GM12891 (cell line): ENCODE data around the gene DHRS9. TPM values are rescaled to one million over a fixed set of nuclear protein-coding genes. Genes with fewer than 3 reads are reported as not detected.

ENCODE experiments used
- DNase-seq: peaks from one replicate; pipeline ENCODE4 v3.0.0; 2011; ENCODE audit warnings: low spot score; ENCODE audit not compliant: insufficient read length
- FAIRE-seq: peaks from 2 replicates; lab custom pipeline; 2011; peaks lifted over from hg19 to GRCh38; lab: Jason Lieb, UNC
- PAX5 ChIP-seq: IDR thresholded peaks from 2 replicates; pipeline ENCODE4 v1.6.1; 2011; ENCODE audit warnings: low read length, moderate library complexity, mild to moderate bottlenecking; ENCODE audit not compliant: insufficient read depth, severe bottlenecking
- POLR2A ChIP-seq: IDR thresholded peaks from 2 replicates; pipeline ENCODE4 v1.6.1; 2011; ENCODE audit warnings: low read depth, low read length, control low read depth
- POLR2AphosphoS5 ChIP-seq: IDR thresholded peaks from 2 replicates; pipeline ENCODE4 v1.6.1; 2011; ENCODE audit warnings: low read depth, low read length, control low read depth
- POU2F2 ChIP-seq: IDR thresholded peaks from 2 replicates; pipeline ENCODE4 v1.6.1; 2011; ENCODE audit warnings: low read depth, mild to moderate bottlenecking, control low read depth, low read length, moderate library complexity
- SPI1 ChIP-seq: IDR thresholded peaks from 2 replicates; pipeline ENCODE4 v1.6.1; 2011; ENCODE audit warnings: low read depth, low read length, control low read depth
- TAF1 ChIP-seq: IDR thresholded peaks from 2 replicates; pipeline ENCODE4 v1.6.1; 2011; ENCODE audit warnings: low read depth, low read length, control low read depth
- polyA plus RNA-seq: library from polyadenylated mRNA; unstranded; fragments of >200 nt; gene quantifications from one replicate; pipeline ENCODE4 v1.2.1, GENCODE V29; 2012; ENCODE audit warnings: low read depth, missing spikeins, inconsistent platforms; ENCODE audit not compliant: missing spikeins

Gene DHRS9
- polyA plus RNA-seq, result 0.14 TPM

- no peak for FAIRE-seq
- TF ChIP-seq PAX5 (no peak), POU2F2 (no peak), SPI1 (no peak), TAF1 (no peak), POLR2AphosphoS5 (no peak), POLR2A (no peak)
- no peak for DNase-seq
These were observed at the start of gene DHRS9 for GRCh38 chr2:169069341-169069740. DHRS9 (plus strand) TSS chr2:169069563; CDS start chr2:169081582, 12,019 bp downstream.

GRCh38 chr2:169023161-169023560 lies 46.2 kb upstream of the DHRS9 start:
- no peak for DNase-seq
- no peak for TF ChIP-seq POLR2A
- FAIRE-seq, result no peak

DNA sequence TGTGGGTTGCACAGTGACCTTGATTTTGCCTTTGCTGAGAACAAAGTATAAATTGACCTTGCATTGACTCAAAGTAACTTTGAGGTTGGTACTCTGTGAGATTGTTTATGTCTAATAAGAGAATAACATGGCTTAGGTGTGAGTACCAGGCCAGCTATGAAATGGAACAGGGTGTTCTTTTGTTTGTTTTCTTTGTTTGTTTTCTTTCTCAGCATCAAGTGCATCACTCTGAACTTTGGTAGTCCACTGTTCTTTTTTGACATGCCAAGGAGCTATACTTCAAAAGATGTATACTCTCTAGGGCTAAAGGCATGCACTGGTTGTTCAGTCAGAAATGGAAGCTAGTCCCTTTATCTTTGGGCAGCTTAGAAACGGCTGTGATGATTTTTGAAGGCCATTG lies 43.3 kb upstream of the DHRS9 start:
- DNase-seq (no peak), FAIRE-seq (no peak)
- TF ChIP-seq PAX5 (no peak), TAF1 (no peak), POU2F2 (no peak), POLR2AphosphoS5 (no peak), POLR2A (no peak), SPI1 (no peak)

DNA sequence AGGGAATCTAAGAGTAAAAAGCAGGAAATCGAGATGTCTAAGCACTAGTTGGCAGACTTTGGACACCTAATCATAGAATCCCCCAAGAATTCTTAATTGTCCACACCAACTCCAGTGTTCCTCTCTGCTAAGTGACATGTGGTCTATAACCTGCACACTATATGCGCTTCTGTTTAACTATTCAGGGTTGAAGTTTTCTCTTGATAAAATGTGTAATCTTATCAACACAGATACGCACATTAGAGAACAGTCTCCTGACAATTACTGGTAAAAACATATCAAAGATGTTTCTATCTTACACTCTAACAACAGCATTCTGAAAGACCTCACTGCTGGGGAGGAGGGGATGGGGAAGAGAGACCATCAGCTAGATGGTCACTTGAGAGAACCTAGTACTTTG lies 42.1 kb upstream of the DHRS9 start:
- FAIRE-seq (no peak), DNase-seq (no peak)
- TF ChIP-seq POLR2A (no peak), SPI1 (no peak), POLR2AphosphoS5 (no peak), PAX5 (no peak), POU2F2 (no peak), TAF1 (no peak)

GRCh38 chr2:169029341-169029740 lies 40.0 kb upstream of the DHRS9 start:
- FAIRE-seq (no peak), DNase-seq (no peak)
- TF ChIP-seq POLR2AphosphoS5 (no peak), TAF1 (no peak), PAX5 (no peak), POU2F2 (no peak), SPI1 (no peak), POLR2A (no peak)

DNA sequence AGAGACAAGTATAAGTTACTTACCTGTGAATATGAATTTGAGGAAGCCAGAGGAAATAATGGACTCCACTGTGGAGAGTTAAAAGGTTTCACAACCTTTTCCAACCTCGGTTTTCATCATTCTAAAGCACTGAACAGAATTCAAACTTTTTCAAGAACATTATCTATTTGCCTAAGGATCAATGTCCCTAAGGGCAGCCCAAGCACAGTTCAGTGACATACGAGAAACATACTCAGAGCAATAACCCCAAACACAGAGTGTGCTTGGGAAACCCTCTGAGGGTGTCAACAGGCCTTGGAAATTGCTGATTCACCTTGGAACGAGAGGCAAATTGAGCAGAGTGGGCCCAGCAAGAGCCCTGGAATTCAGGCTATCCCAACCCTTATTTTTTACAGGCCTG lies 38.2 kb upstream of the DHRS9 start, which contains the start of gene ABCB11:
ABCB11 (minus strand) TSS at position 123 of the 400 bp plus-strand sequence. CDS start 13,199 bp downstream, outside the sequence.
- DNase-seq (no peak), FAIRE-seq (no peak)
- TF ChIP-seq POU2F2, result no peak
- no peak for TF ChIP-seq POLR2A

GRCh38 chr2:169034256-169034655 lies 35.1 kb upstream of the DHRS9 start:
- DNase-seq (no peak), FAIRE-seq (no peak)
- TF ChIP-seq POLR2AphosphoS5, result no peak
- no peak for TF ChIP-seq PAX5
- no peak for TF ChIP-seq SPI1
- no peak for TF ChIP-seq POU2F2
- TF ChIP-seq POLR2A, result no peak
- TF ChIP-seq TAF1, result no peak

GRCh38 chr2:169034984-169035544 lies 34.3 kb upstream of the DHRS9 start:
- TF ChIP-seq POLR2A (no peak), PAX5 (no peak), POLR2AphosphoS5 (no peak), TAF1 (no peak), SPI1 (no peak), POU2F2 (no peak)
- FAIRE-seq, result no peak
- no peak for DNase-seq

DNA sequence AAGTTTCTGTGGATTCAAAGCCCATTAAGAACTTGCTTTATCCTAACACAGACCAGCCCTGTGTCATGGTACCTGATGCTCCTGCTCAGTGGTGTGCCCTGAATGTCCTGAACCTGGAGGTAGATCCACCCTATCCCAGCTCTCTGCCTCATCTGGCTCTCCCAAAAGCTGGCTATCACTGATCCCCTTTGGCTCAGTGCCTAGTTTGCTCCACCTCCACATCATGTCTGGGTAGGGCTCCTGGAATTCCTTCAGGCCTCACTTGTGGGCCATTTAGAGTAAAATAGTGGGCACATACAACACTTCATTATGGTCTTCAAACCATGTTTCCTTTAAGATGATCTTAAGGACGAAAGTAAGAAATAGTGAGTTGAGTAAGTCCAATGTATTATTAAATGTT lies 33.5 kb upstream of the DHRS9 start:
- no peak for FAIRE-seq
- TF ChIP-seq SPI1 (no peak), PAX5 (no peak), POLR2AphosphoS5 (no peak), POU2F2 (no peak), POLR2A (no peak), TAF1 (no peak)
- no peak for DNase-seq

- TF ChIP-seq SPI1 (no peak), PAX5 (no peak), POLR2A (no peak), POU2F2 (no peak), TAF1 (no peak), POLR2AphosphoS5 (no peak)
- DNase-seq, result no peak
- peak; percentile 70 for FAIRE-seq
These were observed 32.5 kb upstream of the DHRS9 start for GRCh38 chr2:169036736-169037440.

GRCh38 chr2:169038338-169038757 lies 31.0 kb upstream of the DHRS9 start:
- FAIRE-seq (no peak), DNase-seq (no peak)
- TF ChIP-seq SPI1 (peak; percentile 63; the same call in 1 of the 2 replicates), PAX5 (no peak)
